H9 (cell line): ENCODE measurements around the gene SPATA2L. TPM values are rescaled to one million over a fixed set of nuclear protein-coding genes. Genes with fewer than 3 reads are reported as not detected.

ENCODE experiments used
- DNase-seq: peaks from one replicate; pipeline ENCODE4 v3.0.0-alpha.2; 2017
- H2AFZ ChIP-seq: one replicate; pipeline ENCODE4 v1.6.1; 2013; ENCODE audit warnings: mild to moderate bottlenecking, low read length, control low read depth, moderate library complexity
- H2AK5ac ChIP-seq: 2 replicates; pipeline ENCODE4 v1.6.1; 2013; ENCODE audit warnings: low read length, control low read depth, mixed read lengths; ENCODE audit not compliant: insufficient read length
- H2BK120ac ChIP-seq: one replicate; pipeline ENCODE4 v1.6.1; 2013; ENCODE audit warnings: low read depth, mild to moderate bottlenecking, low read length, control low read depth, inconsistent platforms; ENCODE audit not compliant: poor library complexity, severe bottlenecking
- H2BK12ac ChIP-seq: 2 replicates; pipeline ENCODE4 v1.6.1; 2013; ENCODE audit warnings: low read length, control low read depth, mixed read lengths, low read depth; ENCODE audit not compliant: insufficient read length
- H2BK15ac ChIP-seq: 2 replicates; pipeline ENCODE4 v1.6.1; 2013; ENCODE audit warnings: low read depth, low read length, control low read depth
- H2BK20ac ChIP-seq: one replicate; pipeline ENCODE4 v1.6.1; 2013; ENCODE audit warnings: low read depth, mild to moderate bottlenecking, low read length, control low read depth, inconsistent platforms; ENCODE audit not compliant: poor library complexity, severe bottlenecking
- H2BK5ac ChIP-seq: 2 replicates; pipeline ENCODE4 v1.6.1; 2013; ENCODE audit warnings: low read length, control low read depth, mixed read lengths; ENCODE audit not compliant: insufficient read length
- H3K14ac ChIP-seq: 2 replicates; pipeline ENCODE4 v1.6.1; 2013; ENCODE audit warnings: low read length, control low read depth; ENCODE audit not compliant: insufficient read depth
- H3K18ac ChIP-seq: 2 replicates; pipeline ENCODE4 v1.6.1; 2013; ENCODE audit warnings: low read depth, mild to moderate bottlenecking, mixed read lengths, low read length, control low read depth; ENCODE audit not compliant: insufficient read length
- H3K23ac ChIP-seq: 2 replicates; pipeline ENCODE4 v1.6.1; 2013; ENCODE audit warnings: low read length, control low read depth, mixed read lengths, low read depth; ENCODE audit not compliant: insufficient read length
- H3K23me2 ChIP-seq: 2 replicates; pipeline ENCODE4 v1.6.1; 2013; ENCODE audit warnings: low read depth, mild to moderate bottlenecking, mixed read lengths, low read length, control low read depth; ENCODE audit not compliant: insufficient read length, poor library complexity, severe bottlenecking
- H3K27ac ChIP-seq: 2 replicates; pipeline ENCODE4 v1.5.1; 2013; ENCODE audit warnings: low read length, control low read depth, mixed read lengths, low read depth; ENCODE audit not compliant: insufficient read length
- H3K27me3 ChIP-seq: 2 replicates; pipeline ENCODE4 v1.6.1; 2013; ENCODE audit warnings: low read length, control low read depth, inconsistent platforms; ENCODE audit not compliant: insufficient read depth
- H3K4ac ChIP-seq: 2 replicates; pipeline ENCODE4 v1.6.1; 2013; ENCODE audit warnings: low read depth, mild to moderate bottlenecking, control low read depth, inconsistent platforms, low read length, moderate library complexity
- H3K4me1 ChIP-seq: 2 replicates; pipeline ENCODE4 v1.6.1; 2013; ENCODE audit warnings: low read length, control low read depth, inconsistent platforms; ENCODE audit not compliant: insufficient read depth
- H3K4me2 ChIP-seq: 2 replicates; pipeline ENCODE4 v1.6.1; 2013; ENCODE audit warnings: low read length, control low read depth, mixed read lengths; ENCODE audit not compliant: insufficient read length, insufficient read depth
- H3K56ac ChIP-seq: 2 replicates; pipeline ENCODE4 v1.6.1; 2013; ENCODE audit warnings: low read depth, mild to moderate bottlenecking, mixed read lengths, low read length, control low read depth; ENCODE audit not compliant: insufficient read length
- H3K79me1 ChIP-seq: 2 replicates; pipeline ENCODE4 v1.6.1; 2013; ENCODE audit warnings: low read depth, mild to moderate bottlenecking, moderate library complexity, low read length, control low read depth, inconsistent platforms; ENCODE audit not compliant: insufficient read depth, poor library complexity, severe bottlenecking
- H3K79me2 ChIP-seq: 2 replicates; pipeline ENCODE4 v1.6.1; 2013; ENCODE audit warnings: low read length, control low read depth, inconsistent platforms; ENCODE audit not compliant: insufficient read depth
- H3K9ac ChIP-seq: 2 replicates; pipeline ENCODE4 v1.6.1; 2013; ENCODE audit warnings: low read length, control low read depth, mixed read lengths; ENCODE audit not compliant: insufficient read length; ENCODE audit errors: extremely low read depth
- H3K9me3 ChIP-seq: one replicate; pipeline ENCODE4 v1.6.1; 2013; ENCODE audit warnings: low read depth, low read length, inconsistent platforms; ENCODE audit not compliant: control insufficient read depth
- H3T11ph ChIP-seq: one replicate; pipeline ENCODE4 v1.6.1; 2013; ENCODE audit warnings: mild to moderate bottlenecking, low read length, control low read depth, inconsistent platforms
- H4K20me1 ChIP-seq: one replicate; pipeline ENCODE4 v1.6.1; 2013; ENCODE audit not compliant: control insufficient read depth, insufficient read length, insufficient read depth
- H4K5ac ChIP-seq: 2 replicates; pipeline ENCODE4 v1.6.1; 2013; ENCODE audit warnings: low read depth, mild to moderate bottlenecking, mixed read lengths, low read length, control low read depth; ENCODE audit not compliant: insufficient read length
- H4K8ac ChIP-seq: replicated peaks from 2 replicates; pipeline ENCODE4 v1.6.1; 2013; ENCODE audit warnings: low read length, control low read depth, mixed read lengths, low read depth; ENCODE audit not compliant: insufficient read length
- H4K91ac ChIP-seq: 2 replicates; pipeline ENCODE4 v1.6.1; 2013; ENCODE audit warnings: low read depth, mild to moderate bottlenecking, moderate library complexity, mixed read lengths, low read length, control low read depth; ENCODE audit not compliant: insufficient read length
- H3K27ac Mint-ChIP-seq, 3 experiments: 2 replicates in 2 of 3; 3 replicates in 1 of 3; pipeline ENCODE4 v1.8.0; 2020 to 2021; ENCODE audit warnings: mixed read lengths in 3 of 3, mild to moderate bottlenecking in 1 of 3, moderate library complexity in 1 of 3
- H3K27me3 Mint-ChIP-seq: 2 replicates; pipeline ENCODE4 v1.8.0; 2021; ENCODE audit warnings: low read depth, mild to moderate bottlenecking, moderate library complexity, mixed read lengths
- H3K36me3 Mint-ChIP-seq, 3 experiments: 2 replicates in 2 of 3; 3 replicates in 1 of 3; pipeline ENCODE4 v1.8.0; 2020 to 2021; ENCODE audit warnings: low read depth in 3 of 3, mixed read lengths in 3 of 3; ENCODE audit not compliant: insufficient read depth in 1 of 3
- H3K4me1 Mint-ChIP-seq, 2 experiments: 2 replicates each; pipeline ENCODE4 v1.8.0; 2020; ENCODE audit warnings: mixed read lengths in 2 of 2
- H3K4me3 Mint-ChIP-seq, 2 experiments: 2 replicates in 1 of 2; 3 replicates in 1 of 2; pipeline ENCODE4 v1.8.0; 2020 to 2021; ENCODE audit warnings: mild to moderate bottlenecking in 2 of 2, mixed read lengths in 2 of 2, moderate library complexity in 1 of 2
- H3K9me3 Mint-ChIP-seq, 2 experiments: 2 replicates in 1 of 2; 3 replicates in 1 of 2; pipeline ENCODE4 v1.8.0; 2020; ENCODE audit warnings: mild to moderate bottlenecking in 2 of 2, mixed read lengths in 2 of 2, moderate library complexity in 1 of 2
- whole genome bisulfite sequencing: extraction: QIAGEN DNeasy Blood & Tissue Kit; methylation state at CpG from one replicate; pipeline ENCODE4 v1.1.7; 2013; ENCODE audit warnings: missing lambda C conversion rate, low lambda C conversion rate, mixed read lengths; ENCODE audit not compliant: insufficient read length; ENCODE audit errors: extremely low coverage; 5-methylcytosine and 5-hydroxymethylcytosine counted together
- total RNA-seq: library from RNA; stranded (reverse); gene quantifications from 2 replicates; pipeline ENCODE4 v1.2.1, GENCODE V29; 2021
- TF ChIP-seq, protein P1 (sequence below): fragments of 200-600 bp; sonication (generic); conservative IDR thresholded peaks from 3 replicates; pipeline ENCODE4 v1.8.0; 2021; ENCODE audit warnings: antibody characterized with exemption, mild to moderate bottlenecking

SPATA2L gene
- total RNA-seq, 1 experiment from 2014 or later, result 27.1 TPM

DNA sequence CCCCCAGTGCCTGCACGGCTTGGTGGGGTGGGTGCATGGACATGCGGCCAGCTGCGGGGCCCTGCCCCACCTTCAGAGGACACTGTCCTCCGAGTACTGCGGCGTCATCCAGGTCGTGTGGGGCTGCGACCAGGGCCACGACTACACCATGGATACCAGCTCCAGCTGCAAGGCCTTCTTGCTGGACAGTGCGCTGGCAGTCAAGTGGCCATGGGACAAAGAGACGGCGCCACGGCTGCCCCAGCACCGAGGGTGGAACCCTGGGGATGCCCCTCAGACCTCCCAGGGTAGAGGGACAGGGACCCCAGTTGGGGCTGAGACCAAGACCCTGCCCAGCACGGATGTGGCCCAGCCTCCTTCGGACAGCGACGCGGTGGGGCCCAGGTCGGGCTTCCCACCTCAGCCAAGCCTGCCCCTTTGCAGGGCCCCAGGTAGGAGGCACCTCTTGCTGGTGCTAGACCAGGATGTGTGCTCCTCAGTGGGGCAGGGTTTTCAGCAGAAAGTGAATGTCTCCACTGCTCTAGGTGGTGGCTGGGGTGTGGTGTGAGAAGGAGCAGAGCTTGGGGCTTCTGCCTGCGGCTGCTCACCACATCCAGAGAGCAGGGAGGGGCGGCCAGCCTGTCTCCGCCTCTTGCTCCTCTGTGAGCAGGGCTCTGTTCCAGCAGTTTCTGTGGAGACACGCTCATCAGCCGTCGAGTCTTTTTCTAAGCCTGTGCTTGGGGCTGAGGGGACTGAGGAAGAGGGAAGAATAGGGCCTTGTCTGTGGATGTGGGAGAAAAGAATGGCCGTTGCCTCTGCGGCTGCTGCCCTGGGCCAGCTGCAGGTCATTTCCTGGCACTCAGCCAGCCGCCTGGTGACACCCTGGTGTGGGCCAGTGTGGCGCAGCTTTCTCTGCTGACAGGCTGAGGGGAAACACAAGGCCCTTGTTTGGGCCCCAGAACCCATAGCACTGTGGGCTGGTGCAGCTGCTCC is 22.1 kb upstream of the SPATA2L start:
- Histone ChIP-seq H3K4ac (no peak overlapping the region), H4K8ac (no peak overlapping the region), H2BK20ac (no peak overlapping the region), H3K27me3 (peaks cover 7% of the 10 kb centered on the region; the same call in 1 of the 2 replicates), H3K4me1 (no peaks in the 10 kb centered on the region), H3K23me2 (peaks cover 18% of the 10 kb centered on the region), H2AFZ (no peak overlapping the region), H3K9ac (no peak overlapping the region), H3K56ac (no peak overlapping the region), H3K18ac (no peak overlapping the region), H2BK5ac (no peak overlapping the region), H3K79me1 (no peaks in the 10 kb centered on the region), H2AK5ac (no peak overlapping the region), H4K5ac (no peak overlapping the region), H3K27ac (no peak overlapping the region), H3K9me3 (no peaks in the 10 kb centered on the region), H2BK15ac (no peak overlapping the region), H2BK12ac (no peak overlapping the region), H3K23ac (no peak overlapping the region), H3K79me2 (no peaks in the 10 kb centered on the region), H4K20me1 (no peaks in the 10 kb centered on the region), H4K91ac (no peak overlapping the region), H3T11ph (no peak overlapping the region), H3K4me2 (no peak overlapping the region), H3K14ac (no peak overlapping the region), H2BK120ac (no peak overlapping the region)
- WGBS, result no CpG with 5 or more reads among the region's 30 CpGs
- Mint-ChIP-seq H3K4me3 (peak overlapping the region; percentile 65 to 76; a peak in 4 of 5 replicates), H3K27me3 (peaks cover 37% of the 10 kb centered on the region), H3K4me1 (peaks cover 15 to 18% of the 10 kb centered on the region in 2 experiments), H3K9me3 (no peaks in the 10 kb centered on the region), H3K36me3 (peaks cover 11 to 33% (median 24%) of the 10 kb centered on the region in 3 experiments), H3K27ac (no peak overlapping the region)
- TF ChIP-seq, protein P1, sequence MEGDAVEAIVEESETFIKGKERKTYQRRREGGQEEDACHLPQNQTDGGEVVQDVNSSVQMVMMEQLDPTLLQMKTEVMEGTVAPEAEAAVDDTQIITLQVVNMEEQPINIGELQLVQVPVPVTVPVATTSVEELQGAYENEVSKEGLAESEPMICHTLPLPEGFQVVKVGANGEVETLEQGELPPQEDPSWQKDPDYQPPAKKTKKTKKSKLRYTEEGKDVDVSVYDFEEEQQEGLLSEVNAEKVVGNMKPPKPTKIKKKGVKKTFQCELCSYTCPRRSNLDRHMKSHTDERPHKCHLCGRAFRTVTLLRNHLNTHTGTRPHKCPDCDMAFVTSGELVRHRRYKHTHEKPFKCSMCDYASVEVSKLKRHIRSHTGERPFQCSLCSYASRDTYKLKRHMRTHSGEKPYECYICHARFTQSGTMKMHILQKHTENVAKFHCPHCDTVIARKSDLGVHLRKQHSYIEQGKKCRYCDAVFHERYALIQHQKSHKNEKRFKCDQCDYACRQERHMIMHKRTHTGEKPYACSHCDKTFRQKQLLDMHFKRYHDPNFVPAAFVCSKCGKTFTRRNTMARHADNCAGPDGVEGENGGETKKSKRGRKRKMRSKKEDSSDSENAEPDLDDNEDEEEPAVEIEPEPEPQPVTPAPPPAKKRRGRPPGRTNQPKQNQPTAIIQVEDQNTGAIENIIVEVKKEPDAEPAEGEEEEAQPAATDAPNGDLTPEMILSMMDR, result no peak
- no peak for DNase-seq
